NCI-H1092 (cell line): ENCODE data around the gene H2BK1.

ENCODE experiments used
- DNase-seq: peaks from one replicate; lab custom pipeline; 2025; lab: John Stamatoyannopoulos, UW

The H2BK1 gene

DNA sequence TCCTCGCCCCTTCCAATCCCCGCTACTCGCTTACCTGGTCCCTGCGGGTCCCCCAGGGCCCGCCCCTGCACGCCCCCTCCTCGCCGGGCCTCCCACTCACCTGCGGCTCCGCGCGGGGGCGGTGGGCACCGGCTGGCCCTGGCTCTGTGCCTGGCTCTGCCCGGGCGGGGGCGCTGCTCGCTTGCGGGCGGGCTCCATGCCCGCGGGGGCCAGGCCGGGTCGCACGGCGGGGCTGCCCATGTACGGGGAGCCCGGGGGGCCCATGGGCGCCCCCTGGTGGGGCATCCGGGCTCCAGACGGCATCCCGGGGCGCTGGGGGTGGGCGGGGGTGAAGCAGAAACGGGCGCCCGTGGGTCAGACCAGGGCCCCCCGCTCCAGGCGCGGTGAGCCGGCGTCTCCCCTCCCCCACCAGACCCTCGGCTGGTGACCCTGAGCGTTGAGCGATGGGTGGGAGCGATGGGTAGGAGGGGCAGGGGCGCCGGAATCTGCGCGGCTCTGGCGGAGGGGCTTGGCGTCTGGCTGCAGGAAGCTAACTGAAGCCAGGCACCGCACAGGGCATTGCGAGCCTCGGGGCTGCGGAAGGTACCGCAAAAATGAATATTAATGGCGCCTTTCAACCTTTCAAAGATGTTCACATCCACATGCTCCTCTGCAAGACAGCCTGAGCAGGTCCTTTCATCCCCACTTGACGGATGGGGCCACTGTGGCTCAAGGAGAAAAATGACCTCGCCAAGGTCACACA, 35.2 kb upstream of the H2BK1 start:
- DNase-seq = peak; percentile 34

DNA sequence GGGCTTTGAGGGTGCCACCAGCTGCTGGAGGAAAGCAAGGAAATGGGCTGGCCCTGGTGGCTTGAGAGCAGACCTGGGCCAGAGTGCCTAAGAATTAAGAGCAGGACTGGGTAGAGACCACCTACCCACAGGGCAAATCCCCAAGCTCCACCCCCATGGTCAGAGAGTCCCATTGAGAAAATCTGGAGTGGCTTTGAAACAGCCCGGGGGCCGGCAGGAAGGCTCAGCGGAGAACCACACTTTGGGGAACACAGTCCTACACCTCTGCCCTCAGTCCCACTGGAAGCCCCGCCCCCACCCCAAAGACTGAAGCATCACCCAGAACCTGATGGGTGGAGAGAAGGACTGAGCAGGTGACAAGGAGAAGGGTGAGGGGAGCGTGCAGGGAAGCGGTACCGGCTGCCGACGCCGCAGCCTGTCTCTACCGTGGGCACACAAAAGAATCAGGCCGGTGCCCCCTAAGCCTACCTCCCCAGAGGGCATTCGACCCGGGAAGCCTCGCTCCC, 34.6 kb upstream of the H2BK1 start:
- DNase-seq = no peak

DNA sequence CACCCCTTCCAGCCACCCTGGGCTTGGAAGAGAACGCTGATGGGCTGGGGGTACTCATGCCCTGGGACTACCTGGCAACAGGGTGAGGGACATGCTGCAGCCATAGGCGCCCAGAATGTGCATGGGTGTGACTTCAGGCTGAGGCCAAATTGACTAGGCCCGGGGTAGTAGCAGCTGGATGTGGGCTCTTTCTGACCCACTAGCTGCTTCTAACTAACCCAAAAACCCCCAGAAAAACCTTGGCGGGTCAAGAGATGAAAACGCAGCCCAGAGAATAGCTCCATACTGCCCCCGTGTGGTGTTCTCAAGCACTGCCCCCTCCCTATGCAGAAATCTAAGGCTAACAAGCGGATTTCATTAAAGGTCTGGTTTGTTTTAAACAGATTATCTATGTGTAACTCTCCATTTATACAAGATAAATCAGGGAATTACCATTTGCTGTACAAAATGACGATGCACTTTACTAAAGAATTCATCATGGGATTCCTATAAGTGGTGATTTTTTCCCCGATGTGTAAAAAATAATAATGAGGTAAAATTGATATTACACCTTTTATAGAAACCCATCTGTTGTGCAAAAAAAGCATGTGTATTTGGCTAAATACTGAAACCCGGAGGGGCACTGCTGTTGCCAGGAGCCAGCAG, 34.0 kb upstream of the H2BK1 start:
- DNase-seq = peak; percentile 36

DNA sequence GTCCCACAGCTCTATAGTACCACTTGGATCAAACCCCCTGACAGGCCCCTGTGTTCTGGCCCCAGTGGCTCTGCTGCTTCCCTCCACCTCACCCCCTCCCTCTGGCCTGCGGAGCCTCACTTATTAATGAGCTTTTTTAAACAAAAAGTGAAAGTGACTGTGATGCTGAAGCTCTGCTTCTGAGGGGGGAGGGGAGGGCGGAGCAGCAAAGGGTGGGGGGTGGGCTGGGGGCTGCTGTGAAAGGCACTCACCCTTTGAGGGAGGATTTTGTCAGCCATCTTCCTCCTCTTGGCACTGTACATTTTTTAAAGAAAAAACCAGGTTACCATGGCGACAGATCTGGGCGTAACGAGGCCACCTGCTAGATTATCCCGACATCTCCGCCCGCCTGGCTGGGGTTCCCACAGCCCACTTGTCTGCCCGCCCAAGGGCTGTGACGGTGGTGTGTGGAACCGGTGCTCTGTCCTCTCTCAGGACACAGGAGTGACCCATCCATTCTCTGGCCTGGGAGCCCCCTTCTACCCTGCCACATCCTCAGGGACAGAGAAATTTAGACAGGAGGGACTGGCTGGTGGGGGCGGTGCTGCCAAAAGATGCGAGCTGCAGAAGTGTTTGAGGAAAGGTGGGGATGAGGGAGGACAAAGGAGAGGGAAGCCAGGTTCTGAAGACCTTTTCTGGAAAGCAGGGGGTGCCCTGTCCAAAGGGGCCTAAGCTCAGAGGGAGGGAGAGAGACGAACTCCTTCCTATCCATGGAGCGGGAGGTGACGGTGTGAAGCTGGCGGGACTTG, 33.3 kb upstream of the H2BK1 start:
- no peak for DNase-seq

DNA sequence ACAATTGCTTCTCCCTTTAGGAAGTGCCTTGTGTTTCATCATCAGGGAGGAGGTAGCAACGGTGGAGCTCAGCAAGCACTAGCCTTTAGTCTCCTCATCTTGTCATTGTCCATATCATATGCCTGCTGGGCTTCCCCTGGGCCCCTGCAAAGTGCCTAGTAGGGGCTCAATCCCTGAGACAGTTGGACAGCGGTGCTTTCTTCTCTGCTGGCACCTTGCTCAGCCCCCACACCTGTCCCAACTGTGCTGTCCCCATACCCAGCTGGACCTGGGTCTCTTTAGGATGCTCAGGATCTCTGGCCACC, 32.7 kb upstream of the H2BK1 start:
- DNase-seq = no peak

DNA sequence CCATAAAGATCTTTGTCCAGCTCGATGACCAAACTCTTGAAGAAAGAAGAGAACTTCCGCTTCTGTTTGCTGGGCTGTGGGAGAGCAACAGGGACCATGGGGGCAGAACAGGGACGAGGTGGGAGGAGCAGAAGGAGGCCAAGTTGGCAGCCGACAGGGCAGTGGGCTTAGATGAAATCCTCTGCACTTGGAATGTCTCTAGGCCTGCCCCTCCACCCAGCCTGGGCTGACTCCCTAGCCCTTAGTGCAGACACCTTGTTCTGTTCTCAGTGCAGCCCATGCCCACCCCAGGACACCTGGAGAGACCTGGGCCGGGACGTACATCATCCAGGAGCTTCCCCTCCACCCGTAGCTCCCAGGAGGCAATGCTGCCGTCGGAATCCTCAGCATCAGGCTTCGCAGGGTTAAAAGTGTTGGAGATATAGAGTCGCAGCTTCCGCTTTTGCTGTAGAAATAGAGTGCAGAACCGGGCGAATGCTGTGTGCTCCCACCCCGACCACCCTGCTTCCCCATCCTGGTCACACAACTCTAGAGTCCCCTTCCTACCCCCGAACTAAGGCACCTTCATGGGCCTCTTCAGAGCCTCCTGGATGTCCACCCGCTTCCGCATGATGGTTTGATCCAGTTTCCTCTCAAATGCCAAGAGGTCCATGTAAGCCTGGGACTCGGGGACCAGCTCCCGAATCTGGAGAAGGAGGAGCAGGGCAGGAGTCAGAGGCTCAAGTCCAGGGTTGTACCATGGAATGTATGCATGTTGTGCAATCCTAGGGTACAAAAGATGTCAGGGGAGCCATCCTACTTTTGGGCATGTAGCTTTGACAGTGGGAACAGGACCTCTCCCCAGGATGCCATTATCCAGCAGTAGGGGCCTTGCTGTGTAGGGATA, 32.1 kb upstream of the H2BK1 start:
- DNase-seq = no peak

DNA sequence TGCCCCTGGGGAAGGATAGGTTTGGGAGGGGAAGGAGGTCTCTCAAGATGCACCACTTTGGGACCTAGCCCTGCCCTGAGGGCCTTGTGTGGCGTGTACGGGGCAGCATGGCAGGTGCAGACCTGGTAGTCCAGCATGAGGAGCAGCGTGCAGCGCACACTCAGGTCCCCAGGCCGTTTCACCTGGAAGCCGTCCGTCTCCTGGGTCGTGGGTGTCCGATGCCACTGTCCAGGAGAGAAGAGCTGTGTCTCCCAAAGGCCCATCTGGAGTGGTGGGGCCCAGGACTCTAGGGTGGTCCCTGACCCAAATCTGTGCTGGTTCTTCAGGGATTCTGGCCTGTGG, 31.4 kb upstream of the H2BK1 start:
- no peak for DNase-seq

DNA sequence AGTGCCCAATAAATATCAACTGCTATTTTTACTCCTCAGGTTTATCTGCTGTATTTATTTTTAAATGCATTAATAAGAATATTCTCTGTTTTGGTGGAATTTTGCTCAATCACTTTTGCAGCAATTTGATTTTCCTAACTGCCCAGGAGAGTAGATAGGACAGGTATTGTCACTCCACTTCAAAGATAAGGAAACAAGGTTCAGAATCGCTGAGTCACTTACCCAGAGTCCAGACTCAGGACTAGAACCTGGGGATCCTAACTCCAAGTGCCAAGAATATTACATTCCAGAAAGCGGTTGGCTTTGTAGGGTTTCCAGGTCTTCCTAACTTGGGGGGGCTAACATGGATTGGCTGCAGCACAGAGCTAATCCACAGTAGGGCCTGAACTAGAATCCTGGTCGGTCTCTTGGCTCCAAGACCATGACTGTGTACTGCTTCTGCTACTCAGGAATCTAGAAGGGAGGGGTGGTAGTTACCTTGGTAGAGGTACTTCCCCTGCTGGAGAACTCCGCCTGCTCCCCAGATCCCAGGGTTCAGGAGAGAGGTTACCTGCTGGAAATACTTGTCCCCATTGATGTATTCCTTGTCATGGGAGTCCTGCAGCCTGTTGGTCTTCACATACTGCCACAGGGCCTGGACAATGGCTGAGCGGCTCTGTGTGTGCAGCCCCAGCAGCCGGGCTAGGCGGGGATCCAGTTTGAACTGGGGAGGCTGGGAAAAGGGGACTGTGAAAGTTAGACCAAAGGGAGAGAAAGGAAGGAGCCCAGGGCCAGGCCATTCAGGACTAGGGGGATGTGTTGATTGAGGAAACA, 30.9 kb upstream of the H2BK1 start:
- no peak for DNase-seq

DNA sequence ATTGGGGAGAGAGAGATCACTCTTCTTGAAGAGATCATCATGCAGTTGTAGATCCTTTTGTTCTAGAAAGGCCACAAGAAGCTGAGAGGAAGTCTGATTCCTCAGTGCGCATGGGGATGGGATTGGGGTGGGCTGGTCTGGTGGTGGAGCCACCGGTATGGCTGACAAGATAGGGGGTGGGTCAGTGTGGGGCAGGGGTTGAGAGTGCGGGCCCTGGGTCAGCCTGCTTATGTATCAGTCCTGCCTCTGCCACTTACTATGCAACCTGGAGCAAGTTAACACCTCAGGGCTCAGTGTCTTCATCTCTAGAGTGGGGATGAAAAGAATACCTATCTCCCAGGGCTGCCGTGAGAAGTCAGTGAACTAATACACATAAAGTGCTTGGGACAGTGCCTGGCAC, 30.2 kb upstream of the H2BK1 start:
- DNase-seq = no peak

DNA sequence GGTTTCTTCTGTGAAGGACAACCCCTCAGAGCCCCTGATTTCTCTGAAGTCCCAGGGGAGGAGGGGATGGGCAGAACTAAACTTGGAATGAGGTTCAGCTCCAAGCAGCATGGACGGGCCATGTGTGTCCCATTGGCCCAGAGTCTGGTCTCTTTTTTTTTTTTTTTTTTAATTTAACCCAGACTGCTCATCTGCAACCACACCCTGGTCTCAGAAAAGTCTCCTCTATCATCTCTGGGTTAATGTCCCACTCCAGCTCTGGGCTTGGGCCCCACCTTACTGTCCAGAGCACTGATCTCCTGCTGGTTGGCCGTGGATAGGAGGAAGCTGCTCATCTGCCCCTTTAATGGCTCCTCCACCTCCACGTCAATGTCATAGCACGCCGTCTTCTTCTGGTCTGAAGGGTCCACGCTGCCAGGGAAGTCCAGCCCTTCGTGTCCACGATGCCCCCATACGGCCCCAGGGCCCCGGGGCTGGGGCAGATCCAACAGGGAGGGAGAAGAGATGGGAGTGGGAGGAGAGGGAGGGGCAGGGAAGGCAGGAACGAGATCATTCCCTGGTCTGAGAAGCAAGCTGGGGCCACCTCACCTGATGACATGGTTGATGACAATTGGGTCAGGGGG, 29.7 kb upstream of the H2BK1 start:
- no peak for DNase-seq

DNA sequence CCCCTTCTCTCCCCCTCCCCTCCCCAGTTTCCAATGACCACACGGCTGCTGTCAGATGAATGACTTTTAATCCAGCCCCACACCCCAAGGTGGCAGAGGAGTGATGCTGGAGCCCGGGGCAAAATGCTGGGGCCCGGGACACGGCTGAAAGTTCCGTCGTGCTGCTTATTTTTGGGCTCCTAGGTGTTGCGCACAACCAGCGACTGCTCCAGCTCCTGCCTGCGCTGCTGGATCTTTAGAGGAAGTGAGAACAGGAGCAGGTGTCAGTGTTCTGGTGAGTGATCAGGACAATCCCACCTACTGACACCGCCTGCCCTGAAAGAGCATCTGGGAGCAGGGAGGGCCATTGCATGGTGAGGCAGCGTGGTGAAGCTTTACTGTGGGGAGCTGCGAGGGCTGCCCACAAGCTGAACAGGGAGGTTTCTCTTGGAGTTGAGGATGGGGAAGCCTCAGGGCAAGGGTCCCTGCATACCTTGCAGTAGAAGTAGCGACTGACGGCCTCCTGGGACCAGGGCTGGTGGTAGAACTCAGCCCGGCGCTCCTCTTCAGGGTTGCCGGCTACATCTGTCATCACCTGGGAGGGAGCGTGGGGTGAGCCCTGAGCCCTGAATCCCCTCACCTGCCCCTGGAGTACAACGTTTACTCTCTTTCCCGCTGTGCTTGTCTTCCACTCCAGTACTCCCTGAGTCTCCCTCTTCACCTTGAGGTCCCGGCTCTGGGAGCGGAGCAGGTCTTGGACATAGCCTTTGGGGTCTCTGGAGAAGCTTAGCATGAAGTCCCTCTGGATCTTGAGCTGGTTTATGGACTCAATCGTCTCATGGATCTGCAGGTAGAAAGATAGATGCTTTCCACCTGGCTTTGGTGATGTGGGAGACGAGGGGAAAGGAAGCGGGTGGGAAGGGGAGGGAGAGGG, 28.9 kb upstream of the H2BK1 start:
- no peak for DNase-seq

DNA sequence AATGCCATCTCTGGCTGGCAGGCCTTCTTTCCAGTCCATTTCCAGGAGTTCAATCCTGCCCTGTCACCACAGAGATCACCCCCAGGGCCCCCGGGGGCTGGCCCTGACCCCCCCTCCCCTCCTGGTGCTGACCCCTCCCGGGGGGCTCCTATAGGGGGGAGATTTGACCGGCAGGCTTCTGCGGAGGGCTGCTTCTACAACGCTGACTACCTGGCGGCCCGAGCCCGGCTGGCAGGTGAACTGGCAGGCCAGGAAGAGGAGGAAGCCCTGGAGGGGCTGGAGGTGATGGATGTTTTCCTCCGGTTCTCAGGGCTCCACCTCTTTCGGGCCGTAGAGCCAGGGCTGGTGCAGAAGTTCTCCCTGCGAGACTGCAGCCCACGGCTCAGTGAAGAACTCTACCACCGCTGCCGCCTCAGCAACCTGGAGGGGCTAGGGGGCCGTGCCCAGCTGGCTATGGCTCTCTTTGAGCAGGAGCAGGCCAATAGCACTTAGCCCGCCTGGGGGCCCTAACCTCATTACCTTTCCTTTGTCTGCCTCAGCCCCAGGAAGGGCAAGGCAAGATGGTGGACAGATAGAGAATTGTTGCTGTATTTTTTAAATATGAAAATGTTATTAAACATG, 28.0 kb upstream of the H2BK1 start:
- DNase-seq = no peak

DNA sequence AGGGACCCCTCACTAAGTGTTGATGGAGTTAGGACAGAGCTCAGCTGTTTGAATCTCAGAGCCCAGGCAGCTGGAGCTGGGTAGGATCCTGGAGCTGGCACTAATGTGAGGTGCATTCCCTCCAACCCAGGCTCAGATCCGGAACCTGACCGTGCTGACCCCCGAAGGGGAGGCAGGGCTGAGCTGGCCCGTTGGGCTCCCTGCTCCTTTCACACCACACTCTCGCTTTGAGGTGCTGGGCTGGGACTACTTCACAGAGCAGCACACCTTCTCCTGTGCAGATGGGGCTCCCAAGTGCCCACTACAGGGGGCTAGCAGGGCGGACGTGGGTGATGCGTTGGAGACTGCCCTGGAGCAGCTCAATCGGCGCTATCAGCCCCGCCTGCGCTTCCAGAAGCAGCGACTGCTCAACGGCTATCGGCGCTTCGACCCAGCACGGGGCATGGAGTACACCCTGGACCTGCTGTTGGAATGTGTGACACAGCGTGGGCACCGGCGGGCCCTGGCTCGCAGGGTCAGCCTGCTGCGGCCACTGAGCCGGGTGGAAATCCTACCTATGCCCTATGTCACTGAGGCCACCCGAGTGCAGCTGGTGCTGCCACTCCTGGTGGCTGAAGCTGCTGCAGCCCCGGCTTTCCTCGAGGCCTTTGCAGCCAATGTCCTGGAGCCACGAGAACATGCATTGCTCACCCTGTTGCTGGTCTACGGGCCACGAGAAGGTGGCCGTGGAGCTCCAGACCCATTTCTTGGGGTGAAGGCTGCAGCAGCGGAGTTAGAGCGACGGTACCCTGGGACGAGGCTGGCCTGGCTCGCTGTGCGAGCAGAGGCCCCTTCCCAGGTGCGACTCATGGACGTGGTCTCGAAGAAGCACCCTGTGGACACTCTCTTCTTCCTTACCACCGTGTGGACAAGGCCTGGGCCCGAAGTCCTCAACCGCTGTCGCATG, 27.2 kb upstream of the H2BK1 start:
- no peak for DNase-seq

DNA sequence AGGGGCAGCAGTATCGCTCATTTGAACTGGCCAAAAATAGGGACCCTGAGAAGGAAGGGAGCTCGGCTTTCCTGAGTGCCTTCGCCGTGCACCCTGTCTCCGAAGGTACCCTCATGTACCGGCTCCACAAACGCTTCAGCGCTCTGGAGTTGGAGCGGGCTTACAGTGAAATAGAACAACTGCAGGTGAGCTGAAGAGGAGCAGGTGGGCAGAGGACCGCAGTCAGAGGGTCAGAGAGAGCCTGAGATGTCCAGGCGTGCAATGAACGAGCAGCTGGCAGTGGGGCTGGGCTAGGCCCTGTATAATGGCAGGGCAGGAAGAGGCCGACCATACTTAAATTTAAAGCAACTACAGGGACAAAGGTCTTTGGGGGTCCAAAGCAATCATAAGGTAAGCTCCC, 26.1 kb upstream of the H2BK1 start:
- no peak for DNase-seq

DNA sequence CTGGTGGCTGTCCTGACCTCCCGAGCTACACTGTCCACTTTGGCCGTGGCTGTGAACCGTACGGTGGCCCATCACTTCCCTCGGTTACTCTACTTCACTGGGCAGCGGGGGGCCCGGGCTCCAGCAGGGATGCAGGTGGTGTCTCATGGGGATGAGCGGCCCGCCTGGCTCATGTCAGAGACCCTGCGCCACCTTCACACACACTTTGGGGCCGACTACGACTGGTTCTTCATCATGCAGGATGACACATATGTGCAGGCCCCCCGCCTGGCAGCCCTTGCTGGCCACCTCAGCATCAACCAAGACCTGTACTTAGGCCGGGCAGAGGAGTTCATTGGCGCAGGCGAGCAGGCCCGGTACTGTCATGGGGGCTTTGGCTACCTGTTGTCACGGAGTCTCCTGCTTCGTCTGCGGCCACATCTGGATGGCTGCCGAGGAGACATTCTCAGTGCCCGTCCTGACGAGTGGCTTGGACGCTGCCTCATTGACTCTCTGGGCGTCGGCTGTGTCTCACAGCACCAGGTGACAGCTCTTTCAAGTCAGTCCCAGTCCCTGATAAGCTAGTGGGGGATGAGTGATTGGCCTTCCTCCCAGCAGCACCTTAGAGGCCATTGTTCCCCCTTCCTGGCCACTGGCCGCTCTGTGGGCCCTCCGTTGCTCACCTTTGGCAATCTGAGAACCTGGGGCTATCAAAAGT, 25.0 kb upstream of the H2BK1 start:
- DNase-seq = no peak

DNA sequence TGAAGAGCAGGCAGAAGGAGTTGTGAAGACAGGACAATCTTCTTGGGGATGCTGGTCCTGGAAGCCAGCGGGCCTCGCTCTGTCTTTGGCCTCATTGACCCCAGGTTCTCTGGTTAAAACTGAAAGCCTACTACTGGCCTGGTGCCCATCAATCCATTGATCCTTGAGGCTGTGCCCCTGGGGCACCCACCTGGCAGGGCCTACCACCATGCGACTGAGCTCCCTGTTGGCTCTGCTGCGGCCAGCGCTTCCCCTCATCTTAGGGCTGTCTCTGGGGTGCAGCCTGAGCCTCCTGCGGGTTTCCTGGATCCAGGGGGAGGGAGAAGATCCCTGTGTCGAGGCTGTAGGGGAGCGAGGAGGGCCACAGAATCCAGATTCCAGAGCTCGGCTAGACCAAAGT, 23.5 kb upstream of the H2BK1 start:
- no peak for DNase-seq

DNA sequence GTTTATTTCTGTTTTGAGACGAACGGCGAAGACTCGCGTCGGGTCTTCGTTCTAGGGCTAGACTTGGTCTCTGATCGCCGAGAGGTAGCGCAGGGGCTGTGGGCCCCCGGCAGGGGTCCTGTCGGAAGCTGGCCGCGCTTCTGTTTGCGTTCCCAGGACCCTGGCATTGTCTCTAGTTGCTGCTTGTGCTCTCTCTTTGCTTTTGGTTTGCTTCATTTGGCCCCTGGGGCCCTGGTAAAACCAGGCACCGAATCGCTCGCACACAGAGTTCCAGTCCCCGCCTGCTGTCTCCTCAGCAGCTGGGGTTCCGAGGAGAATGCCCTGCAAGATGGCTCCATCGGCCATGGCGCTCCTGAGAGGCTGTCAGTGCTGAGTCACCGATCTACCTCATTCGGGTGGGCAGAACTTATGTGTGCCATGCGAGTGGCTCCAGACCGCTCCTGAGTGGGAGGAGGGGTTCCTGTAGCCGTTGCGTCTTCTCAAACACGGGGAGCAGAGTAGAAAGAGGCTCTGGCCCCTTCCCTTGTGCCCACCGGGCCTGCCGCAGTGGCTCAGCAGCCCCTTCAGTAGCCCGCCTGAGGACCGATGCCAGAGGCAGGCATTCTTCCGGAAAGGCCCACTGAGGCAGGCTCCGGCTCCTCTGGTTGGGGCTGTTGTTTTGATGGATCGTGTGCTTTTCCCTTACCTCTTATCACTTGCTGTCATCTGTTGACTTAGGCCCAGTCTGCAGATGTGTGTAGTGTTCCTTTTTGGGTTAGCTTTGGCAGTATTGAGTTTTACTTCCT, 22.8 kb upstream of the H2BK1 start:
- no peak for DNase-seq
